NB4 (cell line): ENCODE data around the gene CIROP.
A peak's percentile ranks its signal among the peaks of the same experiment; 100 is the strongest.

Experiments used
- DNase-seq: peaks from one replicate; pipeline ENCODE4 v3.0.0; 2010; ENCODE audit warnings: low read depth
- H3K4me3 ChIP-seq: one replicate; pipeline ENCODE4 v1.5.1; 2011; ENCODE audit warnings: mild to moderate bottlenecking, low read depth, low read length, moderate library complexity
- CTCF ChIP-seq: IDR thresholded peaks from one replicate; pipeline ENCODE4 v1.5.1; 2012; ENCODE audit warnings: low read depth, low read length
- MAX ChIP-seq: IDR thresholded peaks from 2 replicates; pipeline ENCODE4 v1.6.1; 2011; ENCODE audit warnings: low read depth, low read length
- MYC ChIP-seq: IDR thresholded peaks from 2 replicates; pipeline ENCODE4 v1.6.1; 2011; ENCODE audit warnings: low read depth, low read length
- POLR2A ChIP-seq: IDR thresholded peaks from 2 replicates; pipeline ENCODE4 v1.6.1; 2011; ENCODE audit warnings: mild to moderate bottlenecking; ENCODE audit not compliant: insufficient read length; ENCODE audit errors: extremely low read depth

Gene CIROP

GRCh38 chr14:23124337-23124954, 19.7 kb upstream of the CIROP start:
- TF ChIP-seq MYC = no peak
- no peak for TF ChIP-seq CTCF
- no peak for TF ChIP-seq POLR2A
- DNase-seq = no peak
- H3K4me3 ChIP-seq = no peak overlapping the region

- no peak overlapping the region for H3K4me3 ChIP-seq
- no peak for DNase-seq
- TF ChIP-seq MAX = no peak
- no peak for TF ChIP-seq POLR2A
- TF ChIP-seq MYC = no peak
- no peak for TF ChIP-seq CTCF
Measured at GRCh38 chr14:23123419-23123818, 18.6 kb upstream of the CIROP start.

- TF ChIP-seq MAX (no peak), CTCF (no peak), POLR2A (no peak), MYC (no peak)
- no peak overlapping the region for H3K4me3 ChIP-seq
- DNase-seq = no peak
Measured at GRCh38 chr14:23122086-23122485, 17.3 kb upstream of the CIROP start.

GRCh38 chr14:23121361-23121771, 16.6 kb upstream of the CIROP start:
- no peak for DNase-seq
- no peak overlapping the region for H3K4me3 ChIP-seq
- TF ChIP-seq MYC = no peak

GRCh38 chr14:23120541-23121251, 15.9 kb upstream of the CIROP start:
- H3K4me3 ChIP-seq = peak overlapping the region; percentile 96
- TF ChIP-seq MYC (no peak), MAX (peak; percentile 62), CTCF (peak; percentile 99), POLR2A (no peak)
- DNase-seq = peak; percentile 90

GRCh38 chr14:23119363-23120327, 14.9 kb upstream of the CIROP start:
- TF ChIP-seq MYC (0 out of 2 replicates have a peak, but pooled peaks have one; percentile 41), MAX (peak; percentile 32; the same call in 1 of the 2 replicates), POLR2A (peak; percentile 3), CTCF (no peak)
- peak overlapping the region; percentile 96 for H3K4me3 ChIP-seq
- peak; percentile 96 for DNase-seq
